Mesenchymal stem cell (in vitro differentiated cells and primary cell): ENCODE measurements around the gene EFCAB7.
A peak's percentile ranks its signal among the peaks of the same experiment; 100 is the strongest.

ENCODE experiments used
- DNase-seq: peaks from one replicate; pipeline ENCODE4 v3.0.0-alpha.2; 2013
- H2AFZ ChIP-seq: one replicate; pipeline ENCODE4 v1.6.1; 2013; ENCODE audit warnings: low read depth, mild to moderate bottlenecking, control low read depth, inconsistent platforms, low read length, moderate library complexity
- H2AK5ac ChIP-seq: 2 replicates; pipeline ENCODE4 v1.6.1; 2013; ENCODE audit warnings: low read length, moderate library complexity, mild to moderate bottlenecking, inconsistent platforms; ENCODE audit not compliant: severe bottlenecking
- H2BK120ac ChIP-seq: one replicate; pipeline ENCODE4 v1.6.1; 2013; ENCODE audit warnings: low read depth, mild to moderate bottlenecking, inconsistent platforms, low read length, moderate library complexity
- H2BK12ac ChIP-seq, 2 experiments: one replicate each; pipeline ENCODE4 v1.6.1; 2013; ENCODE audit warnings: inconsistent platforms in 2 of 2, low read length in 2 of 2, mild to moderate bottlenecking in 2 of 2, moderate library complexity in 2 of 2, control low read depth in 1 of 2
- H2BK15ac ChIP-seq: one replicate; pipeline ENCODE4 v1.6.1; 2013; ENCODE audit warnings: mild to moderate bottlenecking, low read depth, inconsistent platforms; ENCODE audit not compliant: poor library complexity, severe bottlenecking
- H2BK5ac ChIP-seq: 2 replicates; pipeline ENCODE4 v1.6.1; 2013; ENCODE audit warnings: low read depth, mild to moderate bottlenecking, low read length, control low read depth, inconsistent platforms; ENCODE audit not compliant: poor library complexity, severe bottlenecking
- H3K14ac ChIP-seq, 2 experiments: one replicate each; pipeline ENCODE4 v1.6.1; 2013; ENCODE audit warnings: inconsistent platforms in 2 of 2, low read length in 2 of 2, control low read depth in 1 of 2, mild to moderate bottlenecking in 1 of 2, moderate library complexity in 1 of 2
- H3K18ac ChIP-seq, 2 experiments: one replicate each; pipeline ENCODE4 v1.6.1; 2013; ENCODE audit warnings: inconsistent platforms in 2 of 2, low read length in 2 of 2, control low read depth in 1 of 2, low read depth in 1 of 2, mild to moderate bottlenecking in 1 of 2
- H3K23ac ChIP-seq, 2 experiments: one replicate each; pipeline ENCODE4 v1.6.1; 2013; ENCODE audit warnings: inconsistent platforms in 2 of 2, low read length in 2 of 2, mild to moderate bottlenecking in 2 of 2, moderate library complexity in 2 of 2, control low read depth in 1 of 2
- H3K27ac ChIP-seq: 2 replicates; pipeline ENCODE4 v1.5.1; 2013; ENCODE audit warnings: mild to moderate bottlenecking, moderate library complexity, low read length, control low read depth, inconsistent platforms; ENCODE audit not compliant: poor library complexity, severe bottlenecking
- H3K27me3 ChIP-seq, 2 experiments: 2 replicates each; pipeline versions ENCODE4 v1.6.1 to v1.7.0; 2013; ENCODE audit warnings: low read length in 2 of 2, mild to moderate bottlenecking in 2 of 2, moderate library complexity in 2 of 2, control low read depth in 1 of 2, inconsistent platforms in 1 of 2; ENCODE audit not compliant: control insufficient read depth in 1 of 2, insufficient read depth in 1 of 2
- H3K36me3 ChIP-seq, 2 experiments: 2 replicates each; pipeline versions ENCODE4 v1.6.1 to v1.7.0; 2013; ENCODE audit warnings: low read length in 2 of 2, control low read depth in 1 of 2, inconsistent platforms in 1 of 2, low read depth in 1 of 2, mild to moderate bottlenecking in 1 of 2; ENCODE audit not compliant: insufficient read depth in 2 of 2, control insufficient read depth in 1 of 2
- H3K4ac ChIP-seq, 2 experiments: one replicate each; pipeline ENCODE4 v1.6.1; 2013; ENCODE audit warnings: inconsistent platforms in 2 of 2, low read length in 2 of 2, mild to moderate bottlenecking in 2 of 2, moderate library complexity in 2 of 2, control low read depth in 1 of 2, low read depth in 1 of 2
- H3K4me1 ChIP-seq: 2 replicates; pipeline ENCODE4 v1.6.1; 2013; ENCODE audit warnings: low read depth, low read length, control low read depth; ENCODE audit not compliant: control insufficient read depth, insufficient read depth
- H3K4me2 ChIP-seq: 2 replicates; pipeline ENCODE4 v1.6.1; 2013; ENCODE audit warnings: low read length, mild to moderate bottlenecking, inconsistent platforms; ENCODE audit not compliant: poor library complexity, severe bottlenecking
- H3K4me3 ChIP-seq, 2 experiments: 2 replicates each; pipeline versions ENCODE4 v1.5.1 to v1.7.0; 2013; ENCODE audit warnings: low read length in 2 of 2, mild to moderate bottlenecking in 2 of 2, control low read depth in 1 of 2, low read depth in 1 of 2; ENCODE audit not compliant: insufficient read depth in 1 of 2
- H3K79me1 ChIP-seq: replicated peaks from 2 replicates; pipeline ENCODE4 v1.6.1; 2013; ENCODE audit warnings: mild to moderate bottlenecking, control low read depth, low read length, inconsistent platforms; ENCODE audit not compliant: poor library complexity, severe bottlenecking
- H3K9ac ChIP-seq: 2 replicates; pipeline ENCODE4 v1.7.0; 2013; ENCODE audit warnings: mild to moderate bottlenecking, low read length, moderate library complexity
- H3K9me3 ChIP-seq: 2 replicates; pipeline ENCODE4 v1.7.0; 2013; ENCODE audit warnings: mild to moderate bottlenecking, low read length; ENCODE audit not compliant: control insufficient read depth
- H4K8ac ChIP-seq: one replicate; pipeline ENCODE4 v1.6.1; 2013; ENCODE audit warnings: inconsistent platforms, mild to moderate bottlenecking, low read length, moderate library complexity
- H4K91ac ChIP-seq: one replicate; pipeline ENCODE4 v1.6.1; 2013; ENCODE audit warnings: mild to moderate bottlenecking, low read length, inconsistent platforms
- WGBS: methylation state at CpG from one replicate; pipeline ENCODE4 v1.1.7; 2013; ENCODE audit warnings: mixed read lengths; 5-methylcytosine and 5-hydroxymethylcytosine counted together

Gene EFCAB7

GRCh38 chr1:63600248-63600647 is 76.9 kb downstream of the EFCAB7 start:
- DNase-seq = peak; percentile 9
- no peak overlapping the region for H3K9ac ChIP-seq
- H2BK120ac ChIP-seq = no peak overlapping the region
- no peaks in the 10 kb centered on the region for H3K27me3 ChIP-seq
- H2BK5ac ChIP-seq = no peak overlapping the region
- no peak overlapping the region for H3K4me2 ChIP-seq
- no peak overlapping the region for H2AFZ ChIP-seq
- 22% methylated on average over 5 of the region's 5 CpGs for WGBS
- no peak overlapping the region for H2BK15ac ChIP-seq
- no peak overlapping the region for H3K23ac ChIP-seq
- no peak overlapping the region for H4K8ac ChIP-seq
- H2AK5ac ChIP-seq = no peak overlapping the region
- H3K4ac ChIP-seq = no peak overlapping the region
- H3K79me1 ChIP-seq = peaks cover 33% of the 10 kb centered on the region
- no peak overlapping the region for H4K91ac ChIP-seq
- no peak overlapping the region for H3K4me3 ChIP-seq
- no peaks in the 10 kb centered on the region for H3K4me1 ChIP-seq
- no peaks in the 10 kb centered on the region for H3K9me3 ChIP-seq
- no peak overlapping the region for H2BK12ac ChIP-seq
- no peak overlapping the region for H3K27ac ChIP-seq
- no peaks in the 10 kb centered on the region for H3K36me3 ChIP-seq
- no peak overlapping the region for H3K18ac ChIP-seq
- H3K14ac ChIP-seq = no peak overlapping the region

- H3K9me3 ChIP-seq = no peaks in the 10 kb centered on the region
- H2BK15ac ChIP-seq = no peak overlapping the region
- H3K79me1 ChIP-seq = peaks cover 35% of the 10 kb centered on the region
- no peak overlapping the region for H3K18ac ChIP-seq
- H3K4me1 ChIP-seq = no peaks in the 10 kb centered on the region
- no peak overlapping the region for H4K91ac ChIP-seq
- H3K9ac ChIP-seq = no peak overlapping the region
- no peak overlapping the region for H2BK12ac ChIP-seq
- H2BK120ac ChIP-seq = no peak overlapping the region
- no peak overlapping the region for H2AK5ac ChIP-seq
- H3K4ac ChIP-seq = no peak overlapping the region
- peak; percentile 41 for DNase-seq
- no peak overlapping the region for H4K8ac ChIP-seq
- H3K4me3 ChIP-seq = no peak overlapping the region
- H3K23ac ChIP-seq = no peak overlapping the region
- H3K14ac ChIP-seq = no peak overlapping the region
- no peak overlapping the region for H2AFZ ChIP-seq
- no peaks in the 10 kb centered on the region for H3K27me3 ChIP-seq
- WGBS = 46% methylated on average over 3 of the region's 3 CpGs
- no peaks in the 10 kb centered on the region for H3K36me3 ChIP-seq
- H3K4me2 ChIP-seq = no peak overlapping the region
- H3K27ac ChIP-seq = no peak overlapping the region
- H2BK5ac ChIP-seq = no peak overlapping the region
These were observed 77.7 kb downstream of the EFCAB7 start for GRCh38 chr1:63601061-63601460.

GRCh38 chr1:63601463-63601862 is 78.1 kb downstream of the EFCAB7 start:
- H3K9ac ChIP-seq = no peak overlapping the region
- no peak overlapping the region for H2AFZ ChIP-seq
- H3K9me3 ChIP-seq = no peaks in the 10 kb centered on the region
- H3K4me2 ChIP-seq = no peak overlapping the region
- 88% methylated on average over 4 of the region's 4 CpGs for WGBS
- no peak for DNase-seq
- no peak overlapping the region for H3K27ac ChIP-seq
- no peak overlapping the region for H3K14ac ChIP-seq
- H3K4ac ChIP-seq = peak overlapping the region in 1 of 2 experiments; percentile 4
- no peaks in the 10 kb centered on the region for H3K36me3 ChIP-seq
- H3K23ac ChIP-seq = no peak overlapping the region
- H3K27me3 ChIP-seq = no peaks in the 10 kb centered on the region
- H4K8ac ChIP-seq = no peak overlapping the region
- no peak overlapping the region for H2BK120ac ChIP-seq
- no peaks in the 10 kb centered on the region for H3K4me1 ChIP-seq
- no peak overlapping the region for H4K91ac ChIP-seq
- no peak overlapping the region for H2BK12ac ChIP-seq
- H2BK5ac ChIP-seq = no peak overlapping the region
- H2BK15ac ChIP-seq = no peak overlapping the region
- no peak overlapping the region for H3K4me3 ChIP-seq
- H3K79me1 ChIP-seq = peaks cover 37% of the 10 kb centered on the region
- H2AK5ac ChIP-seq = no peak overlapping the region
- H3K18ac ChIP-seq = no peak overlapping the region

GRCh38 chr1:63601912-63602311 is 78.6 kb downstream of the EFCAB7 start:
- H2AK5ac ChIP-seq = no peak overlapping the region
- H3K27ac ChIP-seq = no peak overlapping the region
- no peaks in the 10 kb centered on the region for H3K9me3 ChIP-seq
- H3K18ac ChIP-seq = no peak overlapping the region
- H3K23ac ChIP-seq = no peak overlapping the region
- H3K4ac ChIP-seq = no peak overlapping the region
- no peaks in the 10 kb centered on the region for H3K36me3 ChIP-seq
- H2BK5ac ChIP-seq = no peak overlapping the region
- no peak overlapping the region for H2AFZ ChIP-seq
- H2BK12ac ChIP-seq = no peak overlapping the region
- no peak overlapping the region for H3K14ac ChIP-seq
- no peaks in the 10 kb centered on the region for H3K4me1 ChIP-seq
- no peak overlapping the region for H3K4me3 ChIP-seq
- no peak overlapping the region for H2BK120ac ChIP-seq
- no peak overlapping the region for H4K8ac ChIP-seq
- no peak overlapping the region for H4K91ac ChIP-seq
- no peak overlapping the region for H3K4me2 ChIP-seq
- no peak overlapping the region for H2BK15ac ChIP-seq
- no peak overlapping the region for H3K9ac ChIP-seq
- no peaks in the 10 kb centered on the region for H3K27me3 ChIP-seq
- 94% methylated on average over 1 of the region's 1 CpG for WGBS
- no peak for DNase-seq
- H3K79me1 ChIP-seq = peaks cover 36% of the 10 kb centered on the region
